Mesenchymal stem cell (in vitro differentiated cells and primary cell): Measurements from ENCODE around the gene AOAH.
"Not testable (repeated sequence)": the region's sequence is repeated elsewhere in the genome, so short reads cannot be mapped to it uniquely, and the experiment has no call there.

Experiments used
- DNase-seq: peaks from one replicate; pipeline ENCODE4 v3.0.0-alpha.2; 2013
- H2AFZ ChIP-seq: one replicate; pipeline ENCODE4 v1.6.1; 2013; ENCODE audit warnings: low read depth, mild to moderate bottlenecking, control low read depth, inconsistent platforms, low read length, moderate library complexity
- H2AK5ac ChIP-seq: 2 replicates; pipeline ENCODE4 v1.6.1; 2013; ENCODE audit warnings: low read length, moderate library complexity, mild to moderate bottlenecking, inconsistent platforms; ENCODE audit not compliant: severe bottlenecking
- H2BK120ac ChIP-seq: one replicate; pipeline ENCODE4 v1.6.1; 2013; ENCODE audit warnings: low read depth, mild to moderate bottlenecking, inconsistent platforms, low read length, moderate library complexity
- H2BK12ac ChIP-seq, 2 experiments: one replicate each; pipeline ENCODE4 v1.6.1; 2013; ENCODE audit warnings: inconsistent platforms in 2 of 2, low read length in 2 of 2, mild to moderate bottlenecking in 2 of 2, moderate library complexity in 2 of 2, control low read depth in 1 of 2
- H2BK15ac ChIP-seq: one replicate; pipeline ENCODE4 v1.6.1; 2013; ENCODE audit warnings: mild to moderate bottlenecking, low read depth, inconsistent platforms; ENCODE audit not compliant: poor library complexity, severe bottlenecking
- H2BK5ac ChIP-seq: 2 replicates; pipeline ENCODE4 v1.6.1; 2013; ENCODE audit warnings: low read depth, mild to moderate bottlenecking, low read length, control low read depth, inconsistent platforms; ENCODE audit not compliant: poor library complexity, severe bottlenecking
- H3K14ac ChIP-seq, 2 experiments: one replicate each; pipeline ENCODE4 v1.6.1; 2013; ENCODE audit warnings: inconsistent platforms in 2 of 2, low read length in 2 of 2, control low read depth in 1 of 2, mild to moderate bottlenecking in 1 of 2, moderate library complexity in 1 of 2
- H3K18ac ChIP-seq, 2 experiments: one replicate each; pipeline ENCODE4 v1.6.1; 2013; ENCODE audit warnings: inconsistent platforms in 2 of 2, low read length in 2 of 2, control low read depth in 1 of 2, low read depth in 1 of 2, mild to moderate bottlenecking in 1 of 2
- H3K23ac ChIP-seq, 2 experiments: one replicate each; pipeline ENCODE4 v1.6.1; 2013; ENCODE audit warnings: inconsistent platforms in 2 of 2, low read length in 2 of 2, mild to moderate bottlenecking in 2 of 2, moderate library complexity in 2 of 2, control low read depth in 1 of 2
- H3K27ac ChIP-seq: 2 replicates; pipeline ENCODE4 v1.5.1; 2013; ENCODE audit warnings: mild to moderate bottlenecking, moderate library complexity, low read length, control low read depth, inconsistent platforms; ENCODE audit not compliant: poor library complexity, severe bottlenecking
- H3K27me3 ChIP-seq, 2 experiments: 2 replicates each; pipeline versions ENCODE4 v1.6.1 to v1.7.0; 2013; ENCODE audit warnings: low read length in 2 of 2, mild to moderate bottlenecking in 2 of 2, moderate library complexity in 2 of 2, control low read depth in 1 of 2, inconsistent platforms in 1 of 2; ENCODE audit not compliant: control insufficient read depth in 1 of 2, insufficient read depth in 1 of 2
- H3K36me3 ChIP-seq, 2 experiments: 2 replicates each; pipeline versions ENCODE4 v1.6.1 to v1.7.0; 2013; ENCODE audit warnings: low read length in 2 of 2, control low read depth in 1 of 2, inconsistent platforms in 1 of 2, low read depth in 1 of 2, mild to moderate bottlenecking in 1 of 2; ENCODE audit not compliant: insufficient read depth in 2 of 2, control insufficient read depth in 1 of 2
- H3K4ac ChIP-seq, 2 experiments: one replicate each; pipeline ENCODE4 v1.6.1; 2013; ENCODE audit warnings: inconsistent platforms in 2 of 2, low read length in 2 of 2, mild to moderate bottlenecking in 2 of 2, moderate library complexity in 2 of 2, control low read depth in 1 of 2, low read depth in 1 of 2
- H3K4me1 ChIP-seq: 2 replicates; pipeline ENCODE4 v1.6.1; 2013; ENCODE audit warnings: low read depth, low read length, control low read depth; ENCODE audit not compliant: control insufficient read depth, insufficient read depth
- H3K4me2 ChIP-seq: 2 replicates; pipeline ENCODE4 v1.6.1; 2013; ENCODE audit warnings: low read length, mild to moderate bottlenecking, inconsistent platforms; ENCODE audit not compliant: poor library complexity, severe bottlenecking
- H3K4me3 ChIP-seq, 2 experiments: 2 replicates each; pipeline versions ENCODE4 v1.5.1 to v1.7.0; 2013; ENCODE audit warnings: low read length in 2 of 2, mild to moderate bottlenecking in 2 of 2, control low read depth in 1 of 2, low read depth in 1 of 2; ENCODE audit not compliant: insufficient read depth in 1 of 2
- H3K79me1 ChIP-seq: replicated peaks from 2 replicates; pipeline ENCODE4 v1.6.1; 2013; ENCODE audit warnings: mild to moderate bottlenecking, control low read depth, low read length, inconsistent platforms; ENCODE audit not compliant: poor library complexity, severe bottlenecking
- H3K9ac ChIP-seq: 2 replicates; pipeline ENCODE4 v1.7.0; 2013; ENCODE audit warnings: mild to moderate bottlenecking, low read length, moderate library complexity
- H3K9me3 ChIP-seq: 2 replicates; pipeline ENCODE4 v1.7.0; 2013; ENCODE audit warnings: mild to moderate bottlenecking, low read length; ENCODE audit not compliant: control insufficient read depth
- H4K8ac ChIP-seq: one replicate; pipeline ENCODE4 v1.6.1; 2013; ENCODE audit warnings: inconsistent platforms, mild to moderate bottlenecking, low read length, moderate library complexity
- H4K91ac ChIP-seq: one replicate; pipeline ENCODE4 v1.6.1; 2013; ENCODE audit warnings: mild to moderate bottlenecking, low read length, inconsistent platforms
- WGBS: methylation state at CpG from one replicate; pipeline ENCODE4 v1.1.7; 2013; ENCODE audit warnings: mixed read lengths; 5-methylcytosine and 5-hydroxymethylcytosine counted together

AOAH gene

DNA sequence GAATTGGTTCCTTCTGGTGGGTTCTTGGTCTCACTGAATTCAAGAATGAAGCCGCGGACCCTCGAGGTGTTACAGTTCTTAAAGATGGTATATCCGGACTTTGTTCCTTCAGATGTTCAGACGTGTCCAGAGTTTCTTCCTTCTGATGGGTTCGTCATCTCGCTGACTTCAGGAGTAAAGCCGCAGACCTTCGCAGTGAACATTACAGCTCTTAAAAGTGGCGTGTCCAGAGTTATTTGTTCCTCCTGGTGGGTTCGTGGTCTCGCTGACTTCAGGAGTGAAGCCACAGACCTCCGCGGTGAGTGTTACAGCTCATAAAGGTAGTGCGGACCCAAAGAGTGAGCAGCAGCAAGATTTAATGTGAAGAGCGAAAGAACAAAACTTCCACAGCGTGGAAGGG is 220.1 kb downstream of the AOAH start:
- H2BK120ac ChIP-seq, H2BK15ac ChIP-seq, H3K18ac ChIP-seq, H2BK5ac ChIP-seq, H4K8ac ChIP-seq, DNase-seq, H2AFZ ChIP-seq, H3K4me3 ChIP-seq, H3K4me1 ChIP-seq, H2AK5ac ChIP-seq, H3K9ac ChIP-seq, H3K27me3 ChIP-seq, H3K27ac ChIP-seq, H2BK12ac ChIP-seq, H3K36me3 ChIP-seq, H3K23ac ChIP-seq, H3K14ac ChIP-seq, H3K4me2 ChIP-seq, H3K79me1 ChIP-seq, H4K91ac ChIP-seq, H3K9me3 ChIP-seq, H3K4ac ChIP-seq: not testable (repeated sequence)
- 97% methylated on average over 17 of the region's 17 CpGs for WGBS

DNA sequence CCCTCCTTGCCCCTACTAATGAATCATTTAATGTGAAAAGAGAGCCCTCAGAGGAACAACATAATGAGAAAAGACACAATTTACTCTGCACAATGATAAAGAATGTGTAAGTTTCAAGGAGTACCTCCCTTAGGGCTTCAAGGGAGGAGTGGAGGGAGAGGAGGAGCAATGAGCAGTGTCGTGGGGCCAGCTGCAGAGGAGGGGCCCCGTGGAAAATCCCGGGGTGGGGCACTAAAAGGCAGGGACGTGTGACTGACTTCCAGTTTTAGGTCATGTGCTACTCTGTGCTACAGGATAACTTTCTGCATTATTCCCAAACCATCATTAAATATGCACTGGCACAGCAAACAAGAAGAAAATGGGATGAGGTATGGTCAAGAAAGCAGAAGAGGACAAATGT is 226.5 kb downstream of the AOAH start:
- H3K4me2 ChIP-seq, result no peak overlapping the region
- H2AK5ac ChIP-seq, result no peak overlapping the region
- H3K27me3 ChIP-seq, result no peaks in the 10 kb centered on the region
- H3K27ac ChIP-seq, result no peak overlapping the region
- H3K79me1 ChIP-seq, result no peaks in the 10 kb centered on the region
- H3K36me3 ChIP-seq, result no peaks in the 10 kb centered on the region
- no peak overlapping the region for H2BK120ac ChIP-seq
- no peak overlapping the region for H2AFZ ChIP-seq
- H3K18ac ChIP-seq, result peak overlapping the region in 1 of 2 experiments; percentile 29
- no peak overlapping the region for H3K4ac ChIP-seq
- no peak overlapping the region for H2BK5ac ChIP-seq
- no peak overlapping the region for H2BK12ac ChIP-seq
- H3K4me1 ChIP-seq, result no peaks in the 10 kb centered on the region
- DNase-seq, result no peak
- H4K8ac ChIP-seq, result no peak overlapping the region
- no peak overlapping the region for H3K23ac ChIP-seq
- H2BK15ac ChIP-seq, result peak overlapping the region; percentile 12
- no peak overlapping the region for H4K91ac ChIP-seq
- no peak overlapping the region for H3K4me3 ChIP-seq
- no peaks in the 10 kb centered on the region for H3K9me3 ChIP-seq
- no peak overlapping the region for H3K14ac ChIP-seq
- H3K9ac ChIP-seq, result no peak overlapping the region
- WGBS, result 80% methylated on average over 4 of the region's 4 CpGs

DNA sequence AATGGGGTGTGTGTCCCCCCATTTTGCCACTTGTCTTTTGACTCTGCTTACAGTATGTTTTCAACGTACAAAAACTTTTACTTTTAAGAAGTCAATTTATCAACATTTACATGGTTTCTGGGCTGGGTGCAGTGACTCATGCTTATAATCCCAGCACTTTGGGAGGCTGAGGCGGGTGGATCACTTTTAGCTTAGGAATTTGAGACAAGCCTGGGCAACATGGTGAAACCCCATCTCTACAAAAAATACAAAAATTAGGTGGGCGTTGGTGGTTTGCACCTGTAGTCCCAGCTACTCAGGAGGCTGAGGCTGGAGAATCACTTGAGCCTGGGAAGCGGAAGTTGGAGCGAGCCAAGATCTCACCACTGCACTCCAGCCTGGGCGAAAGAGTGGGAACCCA is 227.1 kb downstream of the AOAH start:
- WGBS, result 71% methylated on average over 4 of the region's 6 CpGs
- H3K4ac ChIP-seq, H3K27me3 ChIP-seq, H3K4me2 ChIP-seq, H3K18ac ChIP-seq, H3K9ac ChIP-seq, H2BK15ac ChIP-seq, H4K91ac ChIP-seq, H2AK5ac ChIP-seq, H2BK5ac ChIP-seq, H3K4me1 ChIP-seq, H3K14ac ChIP-seq, H3K9me3 ChIP-seq, H3K36me3 ChIP-seq, H2BK120ac ChIP-seq, H2BK12ac ChIP-seq, H2AFZ ChIP-seq, H3K4me3 ChIP-seq, H3K27ac ChIP-seq, H3K79me1 ChIP-seq, H3K23ac ChIP-seq, H4K8ac ChIP-seq: not testable (repeated sequence)
- peak; percentile 27 for DNase-seq

DNA sequence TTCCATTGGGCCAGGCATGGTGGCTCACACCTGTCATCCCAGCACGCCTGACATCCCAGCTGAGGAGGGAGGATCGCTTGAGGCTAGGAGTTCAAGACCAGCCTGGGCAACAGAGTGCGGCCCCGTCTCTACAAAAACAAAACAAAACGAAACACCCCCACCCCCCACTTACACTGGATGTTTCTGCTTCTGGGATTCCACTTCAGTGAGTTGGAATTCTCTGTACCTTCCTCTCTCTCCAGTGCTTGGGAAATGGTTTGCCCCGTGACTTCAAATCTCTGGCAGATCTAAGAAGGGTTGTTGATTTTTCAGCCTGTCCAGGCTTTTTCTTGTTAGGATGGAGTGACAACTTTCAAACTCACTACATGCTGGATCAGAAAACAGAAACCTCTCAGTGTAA is 227.7 kb downstream of the AOAH start:
- no peak overlapping the region for H4K8ac ChIP-seq
- H2BK15ac ChIP-seq, result no peak overlapping the region
- H3K27me3 ChIP-seq, result peaks cover 0 to 3% of the 10 kb centered on the region in 2 experiments
- H3K4ac ChIP-seq, result no peak overlapping the region
- H2BK5ac ChIP-seq, result no peak overlapping the region
- H3K4me3 ChIP-seq, result no peak overlapping the region
- no peaks in the 10 kb centered on the region for H3K9me3 ChIP-seq
- DNase-seq, result no peak
- no peaks in the 10 kb centered on the region for H3K79me1 ChIP-seq
- no peak overlapping the region for H2BK12ac ChIP-seq
- no peak overlapping the region for H3K14ac ChIP-seq
- no peak overlapping the region for H3K18ac ChIP-seq
- H2AK5ac ChIP-seq, result no peak overlapping the region
- H4K91ac ChIP-seq, result no peak overlapping the region
- no peak overlapping the region for H3K27ac ChIP-seq
- no peak overlapping the region for H3K9ac ChIP-seq
- no peaks in the 10 kb centered on the region for H3K36me3 ChIP-seq
- no peak overlapping the region for H2AFZ ChIP-seq
- 79% methylated on average over 6 of the region's 6 CpGs for WGBS
- no peak overlapping the region for H3K4me2 ChIP-seq
- H3K23ac ChIP-seq, result no peak overlapping the region
- no peaks in the 10 kb centered on the region for H3K4me1 ChIP-seq
- H2BK120ac ChIP-seq, result no peak overlapping the region
